Mucosa of descending colon (tissue), 3 donors: ENCODE results near the gene LGI4. TPM values are rescaled to one million over a fixed set of nuclear protein-coding genes. Genes with fewer than 3 reads are reported as not detected.

Source experiments
- ATAC-seq: fragments of 200-7000 bp; cut with Tn5 transposase; one replicate; pipeline ENCODE4 v1.9.1; 2020; ENCODE audit warnings: mild to moderate bottlenecking, moderate library complexity
- DNase-seq, 3 donors: peaks; one replicate each; pipeline ENCODE4 v3.0.0-alpha.2; 2020
- H3K36me3 ChIP-seq: fragments of 200-600 bp; one replicate; pipeline ENCODE4 v1.8.0; 2021; ENCODE audit warnings: low read depth, mild to moderate bottlenecking
- H3K4me1 ChIP-seq: fragments of 200-600 bp; one replicate; pipeline ENCODE4 v1.8.0; 2021; ENCODE audit warnings: low read depth, mild to moderate bottlenecking
- H3K4me3 ChIP-seq: fragments of 200-600 bp; one replicate; pipeline ENCODE4 v1.8.0; 2021; ENCODE audit warnings: mild to moderate bottlenecking
- H3K9me3 ChIP-seq: fragments of 200-600 bp; one replicate; pipeline ENCODE4 v1.8.0; 2021; ENCODE audit warnings: mild to moderate bottlenecking
- intact Hi-C, 2 donors: fragments of 100-400 bp; cut with DNase I in 1 of 2; cut with micrococcal nuclease in 1 of 2; formaldehyde crosslinking; loops; one replicate each; pipeline versions ENCODE4 v1.11.0 to v1.11.1; 2022; cut with DNase I, micrococcal nuclease
- total RNA-seq, 3 donors: library from RNA; stranded (reverse); fragmentation: NEBNext Ultra II Directional in 2 of 3; extraction: Animal tissue kit (Norgen Biotek cat#: 25700) in 2 of 3; gene quantifications; one replicate each; pipeline versions ENCODE4 v1.2.1 to v1.2.4, GENCODE V29; 2021 to 2023
- TF ChIP-seq, protein P1 (sequence below): fragments of 200-600 bp; IDR thresholded peaks from one replicate; pipeline ENCODE4 v1.8.0; 2022; ENCODE audit warnings: antibody characterized with exemption, mild to moderate bottlenecking
- donor health status: DM: no; HTN: no; CAD: no; lungs with moderate emphysema.
- donor health status: DM: no; HTN: no; CAD: no.
- donor health status: DM: no; HTN: yes; CAD: no.

The LGI4 gene
- total RNA-seq, 3 donors from 2014 or later = 14.1 to 38.8 (median 31.1) TPM

DNA sequence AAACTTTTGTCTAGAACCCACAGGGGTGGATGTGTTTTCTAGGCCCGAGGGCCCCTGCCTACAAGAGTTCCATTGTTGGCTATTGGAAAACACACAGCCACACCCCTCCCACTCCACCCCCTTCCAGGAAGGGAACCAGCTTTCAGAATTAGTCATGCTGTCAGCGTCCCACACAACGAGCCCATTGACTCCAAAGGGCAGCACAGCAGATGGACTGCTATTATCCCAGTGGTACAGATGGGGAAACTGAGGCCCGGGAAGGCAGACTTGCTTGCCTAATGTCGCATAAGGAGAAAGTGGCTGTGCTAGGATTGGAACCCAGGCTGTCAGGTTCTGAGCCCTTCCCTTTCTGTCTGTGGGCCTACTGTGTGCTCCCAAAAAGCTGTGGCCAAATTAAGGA is 27.3 kb downstream of the LGI4 start:
- H3K4me1 ChIP-seq = peaks cover 15% of the 10 kb centered on the region
- ATAC-seq (peak; percentile 88), DNase-seq (peak in 2 of 3 donors; percentile 61 to 62)

DNA sequence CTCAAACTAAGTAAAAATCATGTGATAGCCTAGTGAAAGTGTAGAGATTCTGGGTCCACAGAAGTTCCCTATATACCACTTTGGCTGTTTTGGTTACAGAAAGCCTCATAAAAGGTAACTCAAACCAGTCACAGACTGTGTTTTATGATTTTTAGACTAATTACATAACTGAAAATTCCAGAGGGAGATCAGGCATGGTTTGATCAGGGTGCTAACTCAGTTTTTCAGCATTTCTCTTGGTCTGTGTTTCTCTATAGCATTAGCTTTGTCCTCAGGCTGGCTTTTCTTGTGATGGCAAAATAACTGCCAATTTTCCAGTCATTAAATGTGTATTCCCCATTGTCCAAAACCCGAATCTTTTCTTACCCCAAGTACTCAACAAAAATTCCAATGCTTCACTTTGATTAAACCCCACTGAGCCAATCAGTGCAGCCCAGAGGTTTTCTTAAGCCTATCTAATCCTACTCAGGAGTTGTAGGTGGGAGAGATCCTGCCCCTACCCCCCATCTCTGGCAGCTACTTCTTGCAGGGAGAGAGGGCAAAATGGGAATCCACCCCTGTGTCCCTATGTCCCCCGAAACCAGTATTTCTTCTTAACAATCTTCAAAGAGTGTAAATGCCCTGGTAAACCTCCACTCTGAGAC is 27.8 kb downstream of the LGI4 start:
- H3K9me3 ChIP-seq = no peaks in the 10 kb centered on the region
- H3K4me3 ChIP-seq = no peak overlapping the region
- TF ChIP-seq, protein P1, sequence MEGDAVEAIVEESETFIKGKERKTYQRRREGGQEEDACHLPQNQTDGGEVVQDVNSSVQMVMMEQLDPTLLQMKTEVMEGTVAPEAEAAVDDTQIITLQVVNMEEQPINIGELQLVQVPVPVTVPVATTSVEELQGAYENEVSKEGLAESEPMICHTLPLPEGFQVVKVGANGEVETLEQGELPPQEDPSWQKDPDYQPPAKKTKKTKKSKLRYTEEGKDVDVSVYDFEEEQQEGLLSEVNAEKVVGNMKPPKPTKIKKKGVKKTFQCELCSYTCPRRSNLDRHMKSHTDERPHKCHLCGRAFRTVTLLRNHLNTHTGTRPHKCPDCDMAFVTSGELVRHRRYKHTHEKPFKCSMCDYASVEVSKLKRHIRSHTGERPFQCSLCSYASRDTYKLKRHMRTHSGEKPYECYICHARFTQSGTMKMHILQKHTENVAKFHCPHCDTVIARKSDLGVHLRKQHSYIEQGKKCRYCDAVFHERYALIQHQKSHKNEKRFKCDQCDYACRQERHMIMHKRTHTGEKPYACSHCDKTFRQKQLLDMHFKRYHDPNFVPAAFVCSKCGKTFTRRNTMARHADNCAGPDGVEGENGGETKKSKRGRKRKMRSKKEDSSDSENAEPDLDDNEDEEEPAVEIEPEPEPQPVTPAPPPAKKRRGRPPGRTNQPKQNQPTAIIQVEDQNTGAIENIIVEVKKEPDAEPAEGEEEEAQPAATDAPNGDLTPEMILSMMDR = no peak
- DNase-seq (no peak), ATAC-seq (no peak)
- intact Hi-C loops = no loop called here
- H3K36me3 ChIP-seq = no peaks in the 10 kb centered on the region
- peaks cover 15% of the 10 kb centered on the region for H3K4me1 ChIP-seq

More for the DNA sequence above, 27.3 kb downstream of the LGI4 start:
- intact Hi-C loops = no loop called here
- TF ChIP-seq, protein P1 = no peak
- H3K36me3 ChIP-seq = no peaks in the 10 kb centered on the region
- H3K9me3 ChIP-seq = no peaks in the 10 kb centered on the region
- no peak overlapping the region for H3K4me3 ChIP-seq

DNA sequence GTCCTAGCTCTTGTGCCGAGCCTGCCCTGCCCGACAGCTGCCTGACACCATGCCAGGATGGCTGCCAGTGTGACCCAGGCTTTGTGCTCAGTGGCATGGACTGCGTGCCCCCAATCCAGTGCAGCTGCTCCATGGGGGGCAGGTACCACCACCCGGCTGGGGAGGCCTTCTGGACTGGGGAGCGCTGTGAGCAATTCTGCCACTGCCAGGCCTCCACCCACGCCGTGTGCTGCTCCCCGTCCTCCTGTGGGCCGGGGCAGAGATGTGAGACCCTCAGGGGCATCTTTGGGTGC is 28.6 kb downstream of the LGI4 start:
- H3K36me3 ChIP-seq = no peaks in the 10 kb centered on the region
- peaks cover 15% of the 10 kb centered on the region for H3K4me1 ChIP-seq
- TF ChIP-seq, protein P1 = no peak
- H3K4me3 ChIP-seq = no peak overlapping the region
- no peaks in the 10 kb centered on the region for H3K9me3 ChIP-seq
- ATAC-seq = no peak
- no peak for DNase-seq
- intact Hi-C loops = no loop called here

DNA sequence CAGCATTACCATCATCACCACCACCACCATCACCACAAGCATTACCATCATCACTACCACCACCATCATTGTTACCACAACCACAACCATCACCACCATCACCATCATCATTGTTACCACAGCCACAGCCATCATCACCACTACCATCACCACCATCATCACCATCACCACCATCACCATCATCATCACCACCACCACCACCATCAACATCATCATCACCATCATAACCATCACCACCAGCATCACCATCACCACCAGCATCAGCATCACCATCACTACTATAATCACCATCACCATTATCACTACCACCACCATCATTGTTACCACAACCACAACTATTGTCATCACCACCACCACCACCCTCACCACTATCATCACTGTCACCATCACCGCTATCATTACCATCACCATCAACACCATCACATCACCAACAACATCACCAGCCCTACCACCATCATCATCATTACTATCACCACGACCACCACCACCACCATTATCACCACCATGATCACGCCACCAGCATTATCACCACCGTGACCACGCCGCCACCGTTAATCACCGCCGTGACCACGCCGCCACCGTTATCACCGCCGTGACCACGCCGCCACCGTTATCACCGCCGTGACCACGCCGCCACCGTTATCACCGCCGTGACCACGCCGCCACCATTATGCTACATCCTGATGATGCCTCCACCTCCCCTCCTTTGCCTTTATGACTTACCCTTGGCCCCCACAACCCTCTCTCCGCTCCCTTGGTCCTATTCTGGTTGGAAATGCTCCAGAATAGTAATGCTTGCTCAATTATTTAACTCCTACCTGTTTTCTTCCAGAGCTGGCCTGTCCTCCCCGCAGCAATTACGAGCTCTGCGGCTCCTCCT is 29.2 kb downstream of the LGI4 start:
- DNase-seq (no peak), ATAC-seq (no peak)
- H3K36me3 ChIP-seq = no peaks in the 10 kb centered on the region
- H3K4me1 ChIP-seq = peaks cover 15% of the 10 kb centered on the region
- intact Hi-C loops = no loop called here
- TF ChIP-seq, protein P1 = no peak
- H3K4me3 ChIP-seq = no peak overlapping the region
- H3K9me3 ChIP-seq = no peaks in the 10 kb centered on the region

DNA sequence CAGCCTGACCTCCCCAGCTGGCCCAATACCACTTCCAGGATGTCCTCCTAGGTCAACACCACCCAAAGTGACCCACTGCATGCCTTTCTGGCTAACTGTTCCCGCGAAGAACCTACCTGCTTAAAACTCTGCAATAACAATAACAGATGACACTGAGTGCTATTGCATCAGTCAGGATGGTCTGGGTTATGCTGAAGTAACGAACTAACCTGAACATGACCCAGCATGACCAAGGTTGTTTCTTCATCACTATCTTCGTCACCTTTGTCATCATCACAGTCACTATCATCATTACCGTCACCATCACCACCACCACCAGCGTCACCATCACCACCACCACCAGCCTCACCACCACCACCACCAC is 29.8 kb downstream of the LGI4 start:
- Histone ChIP-seq H3K9me3 (no peaks in the 10 kb centered on the region), H3K4me1 (peaks cover 15% of the 10 kb centered on the region), H3K4me3 (no peak overlapping the region), H3K36me3 (no peaks in the 10 kb centered on the region)
- DNase-seq (no peak), ATAC-seq (no peak)
- TF ChIP-seq, protein P1 = no peak
- intact Hi-C loops = no loop called here
